Measurements from ENCODE around the gene GFI1B. TPM values are rescaled to one million over a fixed set of nuclear protein-coding genes. Genes with fewer than 3 reads are reported as not detected.
A peak's percentile ranks its signal among the peaks of the same experiment; 100 is the strongest.

The GFI1B gene
- total and polyA plus RNA-seq, 10 of the 15 experiments (the other 5 are each of a cell fraction or from before 2014, with no cell fraction given) = 0.04 to 0.11 (median 0.05) TPM; not detected in 7

GRCh38 chr9:133029994-133030316 lies 51.5 kb downstream of the GFI1B start (continued):
- TF ChIP-seq KDM1A (IDR thresholded peaks at IDR 0.05; ENCODE audit: borderline replicate concordance) = no peak
- TF ChIP-seq CBX5 (IDR thresholded peaks at IDR 0.05; ENCODE audit: low read depth) = no peak
- no peak for TF ChIP-seq TCF3 (IDR thresholded peaks at IDR 0.05; ENCODE audit: borderline replicate concordance, insufficient read depth, low read depth, low read length)
- TF ChIP-seq ZBED1 (IDR thresholded peaks at IDR 0.05; ENCODE audit: borderline replicate concordance) = no peak
- no peak for TF ChIP-seq MTA3 (IDR thresholded peaks at IDR 0.05; ENCODE audit: borderline replicate concordance, low read length)
- TF ChIP-seq SMAD1 (IDR thresholded peaks at IDR 0.05; ENCODE audit: low read depth, partially characterized antibody) = no peak
- TF ChIP-seq, protein P1, sequence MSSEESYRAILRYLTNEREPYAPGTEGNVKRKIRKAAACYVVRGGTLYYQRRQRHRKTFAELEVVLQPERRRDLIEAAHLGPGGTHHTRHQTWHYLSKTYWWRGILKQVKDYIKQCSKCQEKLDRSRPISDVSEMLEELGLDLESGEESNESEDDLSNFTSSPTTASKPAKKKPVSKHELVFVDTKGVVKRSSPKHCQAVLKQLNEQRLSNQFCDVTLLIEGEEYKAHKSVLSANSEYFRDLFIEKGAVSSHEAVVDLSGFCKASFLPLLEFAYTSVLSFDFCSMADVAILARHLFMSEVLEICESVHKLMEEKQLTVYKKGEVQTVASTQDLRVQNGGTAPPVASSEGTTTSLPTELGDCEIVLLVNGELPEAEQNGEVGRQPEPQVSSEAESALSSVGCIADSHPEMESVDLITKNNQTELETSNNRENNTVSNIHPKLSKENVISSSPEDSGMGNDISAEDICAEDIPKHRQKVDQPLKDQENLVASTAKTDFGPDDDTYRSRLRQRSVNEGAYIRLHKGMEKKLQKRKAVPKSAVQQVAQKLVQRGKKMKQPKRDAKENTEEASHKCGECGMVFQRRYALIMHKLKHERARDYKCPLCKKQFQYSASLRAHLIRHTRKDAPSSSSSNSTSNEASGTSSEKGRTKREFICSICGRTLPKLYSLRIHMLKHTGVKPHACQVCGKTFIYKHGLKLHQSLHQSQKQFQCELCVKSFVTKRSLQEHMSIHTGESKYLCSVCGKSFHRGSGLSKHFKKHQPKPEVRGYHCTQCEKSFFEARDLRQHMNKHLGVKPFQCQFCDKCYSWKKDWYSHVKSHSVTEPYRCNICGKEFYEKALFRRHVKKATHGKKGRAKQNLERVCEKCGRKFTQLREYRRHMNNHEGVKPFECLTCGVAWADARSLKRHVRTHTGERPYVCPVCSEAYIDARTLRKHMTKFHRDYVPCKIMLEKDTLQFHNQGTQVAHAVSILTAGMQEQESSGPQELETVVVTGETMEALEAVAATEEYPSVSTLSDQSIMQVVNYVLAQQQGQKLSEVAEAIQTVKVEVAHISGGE (CRISPR knock-in tag; IDR thresholded peaks at IDR 0.05) = no peak

GRCh38 chr9:133030317-133031129 lies 52.0 kb downstream of the GFI1B start, which contains the start of gene GTF3C5:
Gene GTF3C5, plus strand, starts transcription at chr9:133030997. Its CDS starts 15 bp downstream, at chr9:133031012.
- Histone ChIP-seq H3K4me3 (peak within 1 kb of the TSS; percentile 77), H3K9ac (ENCODE audit: control insufficient read depth, insufficient read depth, low read length) (peak within 1 kb of the TSS; percentile 92), H3K4me1 (ENCODE audit: control insufficient read depth, insufficient read depth, low read length) (peaks cover 13% of the 10 kb centered on the region), H3K79me2 (ENCODE audit: control insufficient read depth, insufficient read depth, low read length) (peaks cover 48% of the 10 kb centered on the region), H3K27me3 (replicated peaks in 1 of 2; ENCODE audit: control insufficient read depth in 2 of 2, insufficient read depth in 2 of 2, low read length in 1 of 2) (no peaks in the 10 kb centered on the region), H2AFZ (ENCODE audit: control insufficient read depth, low read depth, low read length) (peak within 1 kb of the TSS; percentile 96), H4K20me1 (ENCODE audit: control insufficient read depth, insufficient read depth) (no peaks in the 10 kb centered on the region), H3K36me3 (ENCODE audit: control insufficient read depth in 2 of 2, insufficient read depth in 2 of 2, low read length in 1 of 2) (peaks cover 0 to 2% of the 10 kb centered on the region in 2 experiments; a peak in 1 of 4 replicates), H3K4me2 (ENCODE audit: control insufficient read depth, insufficient read depth) (peak within 1 kb of the TSS; percentile 91), H3K9me3 (replicated peaks; ENCODE audit: control insufficient read depth, insufficient read depth, low read length) (no peaks in the 10 kb centered on the region; the same call in 2 of the 3 replicates), H3K27ac (ENCODE audit: control insufficient read depth, insufficient read depth) (peak within 1 kb of the TSS; percentile 91)
- CTCF ChIA-PET = interaction anchor here (0.6 to 5.1 kb wide), 11 partner anchors 8 to 455 kb away, joined by 3 to 52 read pairs (median 3); no protein-coding TSS in a partner anchor
- POLR2A ChIA-PET = interaction anchor here (0.6 to 2.2 kb wide), 9 partner anchors 8 to 447 kb away, joined by 3 to 17 read pairs (median 3); partner anchors contain the start of gene ADAMTS13
- ATAC-seq = peak; percentile 99
- RAD21 ChIA-PET (ENCODE audit: unreplicated experiment) = interaction anchor here (0.9 to 2.2 kb wide), 9 partner anchors 8 to 121 kb away, joined by 3 to 18 read pairs (median 4); partner anchors contain the start of gene TSC1
- peak; percentile 97 for FAIRE-seq
- TSS peak; percentile 56 for BruUV-seq (replicated peaks)
- intact Hi-C loops (cut with micrococcal nuclease; ENCODE audit: unreplicated experiment) = no loop called here
- peak; percentile 97 for DNase-seq (ENCODE audit: low read depth, low spot score)
- SMC1A ChIA-PET (ENCODE audit: uncharacterized antibody, unreplicated experiment) = interaction anchor here (0.6 to 6.9 kb wide), 6 partner anchors 7 to 679 kb away, joined by 3 to 31 read pairs (median 4); no protein-coding TSS in a partner anchor
- in situ Hi-C loops (cut with MboI) = no loop called here
- WGBS (ENCODE audit: insufficient coverage, insufficient replicate concordance, low lambda C conversion rate, missing lambda C conversion rate) = under 1% methylated on average over 63 of the region's 63 CpGs
- peak; percentile 40; the same call in 1 of the 2 replicates for TF ChIP-seq TCF7 (IDR thresholded peaks at IDR 0.05; ENCODE audit: borderline replicate concordance)
- TF ChIP-seq, protein P1 (CRISPR knock-in tag; IDR thresholded peaks at IDR 0.05) = peak; percentile 97
- no peak for TF ChIP-seq DPF2 (IDR thresholded peaks at IDR 0.05)
- no peak for TF ChIP-seq ESRRA (IDR thresholded peaks at IDR 0.05; ENCODE audit: low read length)
- TF ChIP-seq SPI1 (IDR thresholded peaks at IDR 0.05; ENCODE audit: borderline replicate concordance, insufficient read depth, low read depth, low read length) = no peak
- TF ChIP-seq, protein P2, sequence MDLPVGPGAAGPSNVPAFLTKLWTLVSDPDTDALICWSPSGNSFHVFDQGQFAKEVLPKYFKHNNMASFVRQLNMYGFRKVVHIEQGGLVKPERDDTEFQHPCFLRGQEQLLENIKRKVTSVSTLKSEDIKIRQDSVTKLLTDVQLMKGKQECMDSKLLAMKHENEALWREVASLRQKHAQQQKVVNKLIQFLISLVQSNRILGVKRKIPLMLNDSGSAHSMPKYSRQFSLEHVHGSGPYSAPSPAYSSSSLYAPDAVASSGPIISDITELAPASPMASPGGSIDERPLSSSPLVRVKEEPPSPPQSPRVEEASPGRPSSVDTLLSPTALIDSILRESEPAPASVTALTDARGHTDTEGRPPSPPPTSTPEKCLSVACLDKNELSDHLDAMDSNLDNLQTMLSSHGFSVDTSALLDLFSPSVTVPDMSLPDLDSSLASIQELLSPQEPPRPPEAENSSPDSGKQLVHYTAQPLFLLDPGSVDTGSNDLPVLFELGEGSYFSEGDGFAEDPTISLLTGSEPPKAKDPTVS (IDR thresholded peaks at IDR 0.05; ENCODE audit: low read depth, low read length) = no peak
- TF ChIP-seq NBN (IDR thresholded peaks at IDR 0.05) = peak; percentile 88

Data from GM12878 (cell line).